Endodermal cell (in vitro differentiated cells): ENCODE data around the gene MTHFD1L. TPM values are rescaled to one million over a fixed set of nuclear protein-coding genes. Genes with fewer than 3 reads are reported as not detected.

Experiments
- DNase-seq: peaks from one replicate; pipeline ENCODE4 v3.0.0-alpha.2; 2017
- H3K27ac ChIP-seq: 2 replicates; pipeline ENCODE4 v1.5.1; 2013; ENCODE audit warnings: mild to moderate bottlenecking, low read depth, low read length, moderate library complexity
- H3K27me3 ChIP-seq: 2 replicates; pipeline ENCODE4 v1.6.1; 2013; ENCODE audit warnings: mild to moderate bottlenecking, low read length, moderate library complexity; ENCODE audit not compliant: insufficient read depth, control insufficient read depth, poor library complexity, severe bottlenecking
- H3K36me3 ChIP-seq: 2 replicates; pipeline ENCODE4 v1.7.0; 2013; ENCODE audit warnings: mild to moderate bottlenecking, low read length, moderate library complexity; ENCODE audit not compliant: control insufficient read depth, insufficient read depth
- H3K4me1 ChIP-seq: one replicate; pipeline ENCODE4 v1.7.0; 2013; ENCODE audit warnings: low read length; ENCODE audit not compliant: control insufficient read depth, insufficient read depth
- H3K4me3 ChIP-seq: 2 replicates; pipeline ENCODE4 v1.5.1; 2013; ENCODE audit warnings: mild to moderate bottlenecking, low read length, moderate library complexity
- H3K9ac ChIP-seq: 2 replicates; pipeline ENCODE4 v1.6.1; 2013; ENCODE audit warnings: mild to moderate bottlenecking, low read length, moderate library complexity; ENCODE audit not compliant: poor library complexity, severe bottlenecking; ENCODE audit errors: extremely low read depth
- H3K9me3 ChIP-seq: 2 replicates; pipeline ENCODE4 v1.6.1; 2013; ENCODE audit warnings: mild to moderate bottlenecking, low read length, moderate library complexity; ENCODE audit not compliant: control insufficient read depth
- H3K27ac Mint-ChIP-seq: 2 replicates; pipeline ENCODE4 v1.8.0; 2020; ENCODE audit warnings: mixed read lengths
- H3K27me3 Mint-ChIP-seq: 2 replicates; pipeline ENCODE4 v1.8.0; 2021; ENCODE audit warnings: mild to moderate bottlenecking, mixed read lengths; ENCODE audit not compliant: insufficient read depth
- H3K36me3 Mint-ChIP-seq: 2 replicates; pipeline ENCODE4 v1.8.0; 2020; ENCODE audit warnings: low read depth, mixed read lengths
- H3K4me1 Mint-ChIP-seq: 2 replicates; pipeline ENCODE4 v1.8.0; 2020; ENCODE audit warnings: mixed read lengths
- H3K4me3 Mint-ChIP-seq: 2 replicates; pipeline ENCODE4 v1.8.0; 2020; ENCODE audit warnings: mild to moderate bottlenecking, moderate library complexity, mixed read lengths
- H3K9me3 Mint-ChIP-seq: 2 replicates; pipeline ENCODE4 v1.8.0; 2020; ENCODE audit warnings: mild to moderate bottlenecking, mixed read lengths
- WGBS, 2 experiments: methylation state at CpG; one replicate each; pipeline versions ENCODE4 v1.1.5 to v1.1.7; 2013; ENCODE audit warnings: missing lambda C conversion rate in 2 of 2, mixed read lengths in 1 of 2; ENCODE audit not compliant: insufficient coverage in 1 of 2, insufficient read length in 1 of 2; 5-methylcytosine and 5-hydroxymethylcytosine counted together
- total RNA-seq, 2 donors: library from RNA; stranded (reverse); fragmentation: NEBNext Ultra II Directional in 1 of 2; extraction: Animal tissue kit (Norgen Biotek cat#: 25700) in 1 of 2; gene quantifications; 2 replicates in 1 of 2; 3 replicates in 1 of 2; pipeline ENCODE4 v1.2.1, GENCODE V29; 2021
- TF ChIP-seq, protein P1 (sequence below): fragments of 200-600 bp; sonication (generic); conservative IDR thresholded peaks from 2 replicates; pipeline ENCODE4 v1.5.0; 2021; ENCODE audit warnings: antibody characterized with exemption, mild to moderate bottlenecking

The MTHFD1L gene
- total RNA-seq, 2 donors from 2014 or later, result 70.2 to 72.6 TPM

GRCh38 chr6:151095538-151096254, 230.2 kb downstream of the MTHFD1L start:
- H3K36me3 Mint-ChIP-seq, result peaks cover 59% of the 10 kb centered on the region

GRCh38 chr6:151096255-151096612, 230.7 kb downstream of the MTHFD1L start:
- TF ChIP-seq, protein P1, sequence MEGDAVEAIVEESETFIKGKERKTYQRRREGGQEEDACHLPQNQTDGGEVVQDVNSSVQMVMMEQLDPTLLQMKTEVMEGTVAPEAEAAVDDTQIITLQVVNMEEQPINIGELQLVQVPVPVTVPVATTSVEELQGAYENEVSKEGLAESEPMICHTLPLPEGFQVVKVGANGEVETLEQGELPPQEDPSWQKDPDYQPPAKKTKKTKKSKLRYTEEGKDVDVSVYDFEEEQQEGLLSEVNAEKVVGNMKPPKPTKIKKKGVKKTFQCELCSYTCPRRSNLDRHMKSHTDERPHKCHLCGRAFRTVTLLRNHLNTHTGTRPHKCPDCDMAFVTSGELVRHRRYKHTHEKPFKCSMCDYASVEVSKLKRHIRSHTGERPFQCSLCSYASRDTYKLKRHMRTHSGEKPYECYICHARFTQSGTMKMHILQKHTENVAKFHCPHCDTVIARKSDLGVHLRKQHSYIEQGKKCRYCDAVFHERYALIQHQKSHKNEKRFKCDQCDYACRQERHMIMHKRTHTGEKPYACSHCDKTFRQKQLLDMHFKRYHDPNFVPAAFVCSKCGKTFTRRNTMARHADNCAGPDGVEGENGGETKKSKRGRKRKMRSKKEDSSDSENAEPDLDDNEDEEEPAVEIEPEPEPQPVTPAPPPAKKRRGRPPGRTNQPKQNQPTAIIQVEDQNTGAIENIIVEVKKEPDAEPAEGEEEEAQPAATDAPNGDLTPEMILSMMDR, result no peak
- no peaks in the 10 kb centered on the region for H3K27me3 ChIP-seq
- H3K4me1 ChIP-seq, result no peaks in the 10 kb centered on the region
- H3K9me3 ChIP-seq, result peaks cover 7% of the 10 kb centered on the region
- Mint-ChIP-seq H3K9me3 (no peaks in the 10 kb centered on the region), H3K36me3 (peaks cover 57% of the 10 kb centered on the region), H3K27me3 (no peaks in the 10 kb centered on the region), H3K4me1 (no peaks in the 10 kb centered on the region), H3K27ac (no peak overlapping the region), H3K4me3 (no peak overlapping the region)
- no peak overlapping the region for H3K27ac ChIP-seq
- H3K36me3 ChIP-seq, result peaks cover 40% of the 10 kb centered on the region
- H3K4me3 ChIP-seq, result no peak overlapping the region
- H3K9ac ChIP-seq, result no peak overlapping the region
- 94 to 95% methylated on average over 4 of the region's 4 CpGs for WGBS, 2 experiments
- DNase-seq, result peak; percentile 5

More at GRCh38 chr6:151095538-151096254, 230.2 kb downstream of the MTHFD1L start:
- WGBS, 2 experiments, result 93 to 100% methylated on average over 3 to 6 of the region's 6 CpGs
- no peaks in the 10 kb centered on the region for H3K27me3 Mint-ChIP-seq
- Histone ChIP-seq H3K4me1 (no peaks in the 10 kb centered on the region), H3K4me3 (no peak overlapping the region), H3K27me3 (no peaks in the 10 kb centered on the region), H3K9ac (no peak overlapping the region), H3K27ac (no peak overlapping the region), H3K9me3 (peaks cover 7% of the 10 kb centered on the region), H3K36me3 (peaks cover 40% of the 10 kb centered on the region)
- no peak overlapping the region for H3K27ac Mint-ChIP-seq
- H3K4me3 Mint-ChIP-seq, result no peak overlapping the region
- H3K9me3 Mint-ChIP-seq, result no peaks in the 10 kb centered on the region
- no peaks in the 10 kb centered on the region for H3K4me1 Mint-ChIP-seq
- TF ChIP-seq, protein P1, result no peak
- DNase-seq, result peak; percentile 22

GRCh38 chr6:151096691-151097606, 231.4 kb downstream of the MTHFD1L start:
- Histone ChIP-seq H3K4me1 (no peaks in the 10 kb centered on the region), H3K4me3 (no peak overlapping the region), H3K9ac (no peak overlapping the region), H3K27me3 (no peaks in the 10 kb centered on the region), H3K36me3 (peaks cover 40% of the 10 kb centered on the region), H3K9me3 (peaks cover 7% of the 10 kb centered on the region), H3K27ac (no peak overlapping the region)
- no peak overlapping the region for H3K4me3 Mint-ChIP-seq
- peaks cover 57% of the 10 kb centered on the region for H3K36me3 Mint-ChIP-seq
- H3K4me1 Mint-ChIP-seq, result peaks cover 4% of the 10 kb centered on the region
- TF ChIP-seq, protein P1, result no peak
- peak; percentile 11 for DNase-seq
- H3K9me3 Mint-ChIP-seq, result no peaks in the 10 kb centered on the region
- H3K27ac Mint-ChIP-seq, result no peak overlapping the region
- 96 to 99% methylated on average over 4 to 8 of the region's 8 CpGs for WGBS, 2 experiments
- no peaks in the 10 kb centered on the region for H3K27me3 Mint-ChIP-seq
